Retinal pigment epithelial cell (primary cell): ENCODE results near the gene ILF2.

Experiments used
- DNase-seq: peaks from one replicate; pipeline ENCODE4 v3.0.0-alpha.2; 2010; ENCODE audit warnings: low read depth
- H3K4me3 ChIP-seq: 2 replicates; pipeline ENCODE4 v1.5.1; 2011; ENCODE audit warnings: mild to moderate bottlenecking, low read length, control low read depth, moderate library complexity
- CTCF ChIP-seq: conservative IDR thresholded peaks from 2 replicates; pipeline ENCODE4 v1.5.1; 2011; ENCODE audit warnings: low read depth, low read length, control low read depth, inconsistent platforms

ILF2 gene

GRCh38 chr1:153626904-153627714 is 43.7 kb downstream of the ILF2 start, which contains the start of gene S100A13:
Gene S100A13 (minus strand): TSS chr1:153627505. CDS start chr1:153626472, 1,033 bp downstream.
- TF ChIP-seq CTCF = peak; percentile 85
- peak; percentile 87 for DNase-seq
- peak within 1 kb of the TSS; percentile 62 for H3K4me3 ChIP-seq

GRCh38 chr1:153626477-153626903 is 44.3 kb downstream of the ILF2 start:
- TF ChIP-seq CTCF = no peak
- H3K4me3 ChIP-seq = peak overlapping the region; percentile 62
- DNase-seq = no peak

GRCh38 chr1:153624965-153625611 is 45.7 kb downstream of the ILF2 start:
- DNase-seq = no peak
- TF ChIP-seq CTCF = no peak
- no peak overlapping the region for H3K4me3 ChIP-seq

- DNase-seq = no peak
- TF ChIP-seq CTCF = no peak
- H3K4me3 ChIP-seq = no peak overlapping the region
Observed at GRCh38 chr1:153623101-153623500, 47.7 kb downstream of the ILF2 start.

GRCh38 chr1:153619171-153619570 is 51.6 kb downstream of the ILF2 start:
- TF ChIP-seq CTCF = no peak
- H3K4me3 ChIP-seq = no peak overlapping the region
- no peak for DNase-seq

GRCh38 chr1:153617663-153618062 is 53.1 kb downstream of the ILF2 start:
- no peak for DNase-seq
- TF ChIP-seq CTCF = no peak
- H3K4me3 ChIP-seq = no peak overlapping the region
